ENCODE measurements around the gene TMEM9B. TPM values are rescaled to one million over a fixed set of nuclear protein-coding genes. Genes with fewer than 3 reads are reported as not detected.
A peak's percentile ranks its signal among the peaks of the same experiment; 100 is the strongest.

Gene TMEM9B
- total and polyA plus RNA-seq, 9 of the 15 experiments (the other 6 are each of a cell fraction or from before 2014, with no cell fraction given) = 7.7 to 20.0 (median 14.0) TPM

GRCh38 chr11:9002920-9003572 is 38.8 kb upstream of the TMEM9B start:
- Histone ChIP-seq H3K36me3 (ENCODE audit: control insufficient read depth, insufficient read depth, low read length) (no peaks in the 10 kb centered on the region), H3K9me1 (ENCODE audit: control insufficient read depth, insufficient read depth, low read length) (no peaks in the 10 kb centered on the region), H3K27ac (ENCODE audit: extremely low read depth, low read depth, low read length) (peak overlapping the region; percentile 63), H3K4me2 (ENCODE audit: insufficient read depth, low read length) (peak overlapping the region; percentile 83), H3K4me1 (replicated peaks in 1 of 2; ENCODE audit: control insufficient read depth in 2 of 2, insufficient read depth in 2 of 2, low read length in 2 of 2) (peaks cover 15 to 23% of the 10 kb centered on the region in 2 experiments), H4K20me1 (replicated peaks; ENCODE audit: control insufficient read depth, insufficient read depth, low read length) (no peaks in the 10 kb centered on the region; the same call in 1 of the 2 replicates), H3K27me3 (ENCODE audit: control insufficient read depth in 2 of 2, insufficient read depth in 2 of 2, low read length in 2 of 2) (no peaks in the 10 kb centered on the region; a peak in 2 of 5 replicates), H2AFZ (ENCODE audit: low read depth, low read length) (peak overlapping the region; percentile 92), H3K9ac (ENCODE audit: insufficient read depth in 1 of 2, low read depth in 2 of 2, low read length in 2 of 2) (peak overlapping the region; percentile 69 to 90), H3K79me2 (ENCODE audit: control insufficient read depth, insufficient read depth, low read length) (peaks cover 4% of the 10 kb centered on the region; the same call in 1 of the 3 replicates), H3K9me3 (replicated peaks; ENCODE audit: control insufficient read depth, insufficient read depth, low read depth, low read length) (no peaks in the 10 kb centered on the region), H3K4me3 (peak overlapping the region; percentile 48)
- intact Hi-C loops (cut with micrococcal nuclease) (loop anchor here (5.0 kb wide), 1 partner anchor 41 kb away; the partner anchor contains the start of gene TMEM9B), in situ Hi-C loops (cut with MboI) (no loop called here)
- ChIA-PET CTCF (ENCODE audit: low intra/inter-chr PET ratio) (no interaction called here), POLR2A (interaction anchor here (0.6 to 2.5 kb wide), 11 partner anchors 10 to 324 kb away, joined by 3 to 17 read pairs (median 3); no protein-coding TSS in a partner anchor)
- FAIRE-seq (no peak), DNase-seq (ENCODE audit: extremely low read depth in 1 of 4, low spot score in 3 of 4) (peak in 1 of 4 experiments; percentile 32), ATAC-seq (no peak)
- TSS peak; percentile 52 for BruUV-seq (replicated peaks)
- 13% methylated on average over 8 of the region's 8 CpGs for WGBS (ENCODE audit: insufficient coverage, low coverage, missing lambda C conversion rate)
- TF ChIP-seq SMARCA4 (IDR thresholded peaks at IDR 0.05) (peak; percentile 34; the same call in 1 of the 2 replicates), GTF2E2 (tag; IDR thresholded peaks at IDR 0.05) (peak; percentile 36; the same call in 1 of the 2 replicates), MAZ (CRISPR knock-in tag; conservative IDR thresholded peaks at IDR 0.05 in 1 of 2, IDR thresholded peaks at IDR 0.05 in 1 of 2) (0 out of 4 replicates have a peak, but pooled peaks of 1 of the 2 experiments have one; percentile 1), TCF7 (IDR thresholded peaks at IDR 0.05; ENCODE audit: borderline replicate concordance) (no peak), FOXJ2 (tag; IDR thresholded peaks at IDR 0.05) (0 out of 2 replicates have a peak, but pooled peaks have one; percentile 20), EGR1 (conservative IDR thresholded peaks at IDR 0.05) (0 out of 2 replicates have a peak, but pooled peaks have one; percentile 6), NBN (IDR thresholded peaks at IDR 0.05; ENCODE audit: low read depth) (0 out of 2 replicates have a peak, but pooled peaks have one; percentile 21), ZNF146 (CRISPR knock-in tag; IDR thresholded peaks at IDR 0.05; ENCODE audit: unreplicated experiment) (no peak)
- TF ChIP-seq, protein P1, sequence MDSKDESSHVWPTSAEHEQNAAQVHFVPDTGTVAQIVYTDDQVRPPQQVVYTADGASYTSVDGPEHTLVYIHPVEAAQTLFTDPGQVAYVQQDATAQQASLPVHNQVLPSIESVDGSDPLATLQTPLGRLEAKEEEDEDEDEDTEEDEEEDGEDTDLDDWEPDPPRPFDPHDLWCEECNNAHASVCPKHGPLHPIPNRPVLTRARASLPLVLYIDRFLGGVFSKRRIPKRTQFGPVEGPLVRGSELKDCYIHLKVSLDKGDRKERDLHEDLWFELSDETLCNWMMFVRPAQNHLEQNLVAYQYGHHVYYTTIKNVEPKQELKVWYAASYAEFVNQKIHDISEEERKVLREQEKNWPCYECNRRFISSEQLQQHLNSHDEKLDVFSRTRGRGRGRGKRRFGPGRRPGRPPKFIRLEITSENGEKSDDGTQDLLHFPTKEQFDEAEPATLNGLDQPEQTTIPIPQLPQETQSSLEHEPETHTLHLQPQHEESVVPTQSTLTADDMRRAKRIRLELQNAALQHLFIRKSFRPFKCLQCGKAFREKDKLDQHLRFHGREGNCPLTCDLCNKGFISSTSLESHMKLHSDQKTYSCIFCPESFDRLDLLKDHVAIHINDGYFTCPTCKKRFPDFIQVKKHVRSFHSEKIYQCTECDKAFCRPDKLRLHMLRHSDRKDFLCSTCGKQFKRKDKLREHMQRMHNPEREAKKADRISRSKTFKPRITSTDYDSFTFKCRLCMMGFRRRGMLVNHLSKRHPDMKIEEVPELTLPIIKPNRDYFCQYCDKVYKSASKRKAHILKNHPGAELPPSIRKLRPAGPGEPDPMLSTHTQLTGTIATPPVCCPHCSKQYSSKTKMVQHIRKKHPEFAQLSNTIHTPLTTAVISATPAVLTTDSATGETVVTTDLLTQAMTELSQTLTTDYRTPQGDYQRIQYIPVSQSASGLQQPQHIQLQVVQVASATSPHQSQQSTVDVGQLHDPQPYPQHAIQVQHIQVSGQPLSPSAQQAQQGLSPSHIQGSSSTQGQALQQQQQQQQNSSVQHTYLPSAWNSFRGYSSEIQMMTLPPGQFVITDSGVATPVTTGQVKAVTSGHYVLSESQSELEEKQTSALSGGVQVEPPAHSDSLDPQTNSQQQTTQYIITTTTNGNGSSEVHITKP (IDR thresholded peaks at IDR 0.05; ENCODE audit: partially characterized antibody) = peak; percentile 79
- TF ChIP-seq, protein P2, sequence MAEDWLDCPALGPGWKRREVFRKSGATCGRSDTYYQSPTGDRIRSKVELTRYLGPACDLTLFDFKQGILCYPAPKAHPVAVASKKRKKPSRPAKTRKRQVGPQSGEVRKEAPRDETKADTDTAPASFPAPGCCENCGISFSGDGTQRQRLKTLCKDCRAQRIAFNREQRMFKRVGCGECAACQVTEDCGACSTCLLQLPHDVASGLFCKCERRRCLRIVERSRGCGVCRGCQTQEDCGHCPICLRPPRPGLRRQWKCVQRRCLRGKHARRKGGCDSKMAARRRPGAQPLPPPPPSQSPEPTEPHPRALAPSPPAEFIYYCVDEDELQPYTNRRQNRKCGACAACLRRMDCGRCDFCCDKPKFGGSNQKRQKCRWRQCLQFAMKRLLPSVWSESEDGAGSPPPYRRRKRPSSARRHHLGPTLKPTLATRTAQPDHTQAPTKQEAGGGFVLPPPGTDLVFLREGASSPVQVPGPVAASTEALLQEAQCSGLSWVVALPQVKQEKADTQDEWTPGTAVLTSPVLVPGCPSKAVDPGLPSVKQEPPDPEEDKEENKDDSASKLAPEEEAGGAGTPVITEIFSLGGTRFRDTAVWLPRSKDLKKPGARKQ (CRISPR knock-in tag; IDR thresholded peaks at IDR 0.05) = no peak
- TF ChIP-seq, protein P3, sequence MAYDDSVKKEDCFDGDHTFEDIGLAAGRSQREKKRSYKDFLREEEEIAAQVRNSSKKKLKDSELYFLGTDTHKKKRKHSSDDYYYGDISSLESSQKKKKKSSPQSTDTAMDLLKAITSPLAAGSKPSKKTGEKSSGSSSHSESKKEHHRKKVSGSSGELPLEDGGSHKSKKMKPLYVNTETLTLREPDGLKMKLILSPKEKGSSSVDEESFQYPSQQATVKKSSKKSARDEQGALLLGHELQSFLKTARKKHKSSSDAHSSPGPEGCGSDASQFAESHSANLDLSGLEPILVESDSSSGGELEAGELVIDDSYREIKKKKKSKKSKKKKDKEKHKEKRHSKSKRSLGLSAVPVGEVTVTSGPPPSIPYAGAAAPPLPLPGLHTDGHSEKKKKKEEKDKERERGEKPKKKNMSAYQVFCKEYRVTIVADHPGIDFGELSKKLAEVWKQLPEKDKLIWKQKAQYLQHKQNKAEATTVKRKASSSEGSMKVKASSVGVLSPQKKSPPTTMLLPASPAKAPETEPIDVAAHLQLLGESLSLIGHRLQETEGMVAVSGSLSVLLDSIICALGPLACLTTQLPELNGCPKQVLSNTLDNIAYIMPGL (CRISPR knock-in tag; IDR thresholded peaks at IDR 0.05) = no peak

All from K562 (cell line).